Adrenal gland (tissue), 5 donors: ENCODE measurements around the gene ORAI2.

Experiments used
- POLR2A ChIP-seq, 2 donors: fragments of 450-650 bp; IDR thresholded peaks; one replicate each; pipeline ENCODE4 v1.6.1; 2017; ENCODE audit warnings: antibody characterized with exemption in 2 of 2, mild to moderate bottlenecking in 2 of 2, moderate library complexity in 1 of 2
- TF ChIP-seq, protein P1 (sequence below), 6 experiments: fragments of 450-650 bp in 4 of 6; fragments of 200-600 bp in 2 of 6; sonication (generic) in 1 of 6; IDR thresholded peaks; 1 replicate in 5 of 6; 2 replicates in 1 of 6; pipeline versions ENCODE4 v1.5.1 to v1.8.0; 2016 to 2021; ENCODE audit warnings: antibody characterized with exemption in 6 of 6, mild to moderate bottlenecking in 2 of 6, moderate library complexity in 1 of 6
- donor health status: DM: no; HTN: no; CAD: no.

DNA sequence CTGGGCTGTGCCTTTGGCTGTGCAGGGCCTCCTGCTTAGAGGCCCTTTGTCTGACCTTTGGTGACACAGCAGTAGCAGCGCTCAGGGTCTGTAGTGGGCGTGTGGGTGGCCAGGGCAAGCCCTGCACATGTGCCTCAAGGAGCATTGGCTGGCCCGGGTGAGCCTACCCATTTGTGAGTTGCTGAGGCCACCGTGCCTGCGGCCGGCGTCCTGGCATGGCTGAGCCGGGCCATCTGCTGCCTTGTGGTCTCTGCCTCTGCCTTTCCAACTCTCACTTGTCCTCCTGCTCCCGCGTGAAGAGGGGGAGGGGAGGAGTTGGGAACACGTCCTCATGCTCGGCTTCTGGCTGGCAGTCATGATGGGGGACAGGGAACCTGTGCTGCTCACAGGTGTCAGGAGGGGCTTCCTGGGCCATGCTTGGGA is 9.2 kb upstream of the ORAI2 start:
- TF ChIP-seq POLR2A (IDR thresholded peaks at IDR 0.05), result no peak
- TF ChIP-seq, protein P1, sequence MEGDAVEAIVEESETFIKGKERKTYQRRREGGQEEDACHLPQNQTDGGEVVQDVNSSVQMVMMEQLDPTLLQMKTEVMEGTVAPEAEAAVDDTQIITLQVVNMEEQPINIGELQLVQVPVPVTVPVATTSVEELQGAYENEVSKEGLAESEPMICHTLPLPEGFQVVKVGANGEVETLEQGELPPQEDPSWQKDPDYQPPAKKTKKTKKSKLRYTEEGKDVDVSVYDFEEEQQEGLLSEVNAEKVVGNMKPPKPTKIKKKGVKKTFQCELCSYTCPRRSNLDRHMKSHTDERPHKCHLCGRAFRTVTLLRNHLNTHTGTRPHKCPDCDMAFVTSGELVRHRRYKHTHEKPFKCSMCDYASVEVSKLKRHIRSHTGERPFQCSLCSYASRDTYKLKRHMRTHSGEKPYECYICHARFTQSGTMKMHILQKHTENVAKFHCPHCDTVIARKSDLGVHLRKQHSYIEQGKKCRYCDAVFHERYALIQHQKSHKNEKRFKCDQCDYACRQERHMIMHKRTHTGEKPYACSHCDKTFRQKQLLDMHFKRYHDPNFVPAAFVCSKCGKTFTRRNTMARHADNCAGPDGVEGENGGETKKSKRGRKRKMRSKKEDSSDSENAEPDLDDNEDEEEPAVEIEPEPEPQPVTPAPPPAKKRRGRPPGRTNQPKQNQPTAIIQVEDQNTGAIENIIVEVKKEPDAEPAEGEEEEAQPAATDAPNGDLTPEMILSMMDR (IDR thresholded peaks at IDR 0.05), result no peak
